Stimulated activated CD8-positive, alpha-beta memory T cell treated with anti-CD3 and anti-CD28 coated beads, Interleukin-12 subunit alpha, Interleukin-12 subunit beta, amount 100 ng/mL, for 1 hour (primary cell): Measurements from ENCODE around the gene LASP1.
"Not testable (repeated sequence)": the region's sequence is repeated elsewhere in the genome, so short reads cannot be mapped to it uniquely, and the experiment has no call there.

Experiments
- DNase-seq: peaks from one replicate; pipeline ENCODE4 v3.0.0-alpha.2; 2020; ENCODE audit warnings: low read depth

LASP1 gene

DNA sequence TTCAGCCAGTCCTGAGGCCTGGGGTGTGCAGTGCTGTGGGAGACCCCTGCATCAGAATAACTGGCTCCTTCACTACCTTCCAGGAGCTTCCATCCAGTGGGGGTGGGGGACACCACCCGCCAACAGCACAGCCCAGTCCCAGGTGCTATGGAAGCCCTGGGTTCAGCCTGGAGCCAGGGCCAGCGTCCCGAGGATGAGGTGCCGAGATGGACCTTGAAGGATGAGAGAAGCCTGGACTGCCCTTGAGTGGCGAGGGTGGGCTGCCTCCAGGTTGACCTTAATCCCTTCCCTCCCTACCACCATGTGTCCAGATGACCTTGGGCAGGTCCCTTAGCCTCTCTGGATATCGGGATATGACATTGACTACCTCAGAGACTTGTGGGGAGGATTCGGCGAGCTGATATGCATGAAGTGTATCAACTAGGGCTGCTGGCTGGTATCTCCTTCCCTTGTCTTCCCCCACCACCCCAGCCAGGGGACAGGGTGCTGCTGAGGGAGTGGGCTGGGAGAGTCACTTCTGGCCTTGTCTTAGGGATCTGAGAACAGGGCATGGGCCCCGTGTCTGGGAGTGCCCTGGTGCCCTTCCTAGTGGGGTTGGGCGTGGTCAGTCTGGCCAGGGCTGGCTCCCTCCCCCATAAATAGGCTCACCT, 41.3 kb downstream of the LASP1 start:
- no peak for DNase-seq

DNA sequence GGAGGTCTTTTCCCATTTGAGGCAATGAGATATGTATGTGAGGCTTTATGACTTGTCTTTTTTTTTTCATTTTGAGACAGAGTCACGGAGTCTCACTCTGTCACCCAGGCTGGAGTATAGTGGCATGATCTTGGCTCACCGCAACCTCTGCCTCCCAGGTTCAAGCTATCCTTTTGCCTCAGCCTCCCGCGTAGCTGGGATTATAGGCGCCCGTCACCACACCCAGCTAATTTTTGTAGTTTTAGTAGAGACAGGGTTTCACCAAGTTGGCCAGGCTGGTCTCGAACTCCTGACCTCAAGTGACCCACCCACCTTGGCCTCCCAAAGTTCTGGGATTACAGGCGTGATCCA, 41.8 kb downstream of the LASP1 start:
- DNase-seq: not testable (repeated sequence)

GRCh38 chr17:38912221-38912813, 42.5 kb downstream of the LASP1 start:
- DNase-seq: no peak

DNA sequence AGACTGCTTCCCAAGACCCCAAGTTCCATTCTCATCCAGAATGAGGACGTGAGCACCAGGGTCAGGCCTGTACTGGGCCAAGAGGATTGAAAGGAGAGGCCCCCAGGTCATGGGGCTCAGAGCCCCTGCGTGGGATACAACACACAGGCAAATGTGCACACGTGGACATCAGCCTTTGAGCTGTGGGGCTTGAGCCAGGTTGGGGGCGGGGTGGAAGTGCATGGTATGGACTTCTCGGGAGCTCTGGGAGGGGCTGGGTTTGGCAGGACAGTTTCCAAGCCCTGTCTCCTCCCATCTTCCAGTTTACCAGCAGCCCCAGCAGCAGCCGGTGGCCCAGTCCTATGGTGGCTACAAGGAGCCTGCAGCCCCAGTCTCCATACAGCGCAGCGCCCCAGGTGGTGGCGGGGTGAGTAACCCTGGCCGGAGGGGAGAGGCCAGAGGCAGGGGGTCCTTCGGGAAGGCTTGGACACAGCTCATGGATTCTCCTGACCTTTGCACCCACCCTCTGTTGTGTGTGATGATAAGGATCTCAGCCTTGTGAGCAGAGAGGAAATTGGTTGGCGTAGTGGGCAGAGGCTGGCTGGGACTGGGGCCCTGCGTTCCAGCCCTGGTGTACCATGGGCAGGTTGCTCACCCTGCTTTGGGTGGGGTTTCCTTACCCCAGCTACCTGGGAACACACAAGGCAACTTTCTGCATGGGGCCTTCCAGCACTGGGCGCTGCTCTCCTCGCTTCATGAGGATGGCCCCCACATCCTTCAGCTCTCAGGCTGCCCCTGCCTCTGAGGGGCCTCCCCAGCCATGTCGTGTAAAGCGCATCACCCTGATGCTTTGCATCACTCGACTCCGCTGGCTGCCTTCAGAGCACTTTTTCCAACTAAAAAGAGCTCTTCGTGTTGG, 45.1 kb downstream of the LASP1 start:
- no peak for DNase-seq

DNA sequence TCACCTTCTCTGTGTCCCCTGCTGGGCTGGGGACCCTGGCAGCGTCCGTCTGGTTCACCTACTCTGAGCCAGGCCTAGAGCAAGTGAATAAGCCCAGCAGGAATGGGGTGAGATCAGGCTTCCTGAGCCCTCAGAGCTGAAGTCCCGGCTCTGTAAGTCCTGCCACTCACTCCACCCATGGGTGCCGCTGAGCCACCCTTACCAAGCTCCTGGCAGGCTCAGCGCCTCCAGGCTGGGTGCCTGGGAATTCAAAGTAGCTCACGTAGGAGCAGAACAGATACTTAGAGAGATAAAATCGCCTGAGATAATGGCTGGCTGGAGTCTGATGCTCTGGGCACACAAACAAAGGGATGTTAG, 45.8 kb downstream of the LASP1 start:
- no peak for DNase-seq

GRCh38 chr17:38916771-38917170, 46.9 kb downstream of the LASP1 start:
- DNase-seq: no peak

DNA sequence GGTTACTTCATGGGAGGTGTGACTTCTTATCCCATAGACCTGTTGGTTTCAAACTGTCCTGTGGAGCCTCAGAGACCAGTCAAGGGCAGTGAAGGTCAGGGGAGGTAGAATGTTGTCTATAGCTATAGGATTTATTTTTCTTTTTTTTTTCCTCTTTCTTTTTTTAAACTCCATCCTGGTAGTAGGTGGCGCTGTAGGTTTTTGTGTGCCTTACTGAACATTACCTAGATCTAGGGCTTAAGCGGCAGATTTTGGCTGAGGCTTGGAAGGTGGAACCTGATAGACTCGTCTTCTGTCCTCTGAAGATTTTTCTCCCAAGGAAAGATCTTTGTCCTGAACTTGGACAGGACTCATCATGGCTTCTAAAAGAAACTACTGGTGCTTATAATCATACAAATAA, 47.4 kb downstream of the LASP1 start:
- no peak for DNase-seq

DNA sequence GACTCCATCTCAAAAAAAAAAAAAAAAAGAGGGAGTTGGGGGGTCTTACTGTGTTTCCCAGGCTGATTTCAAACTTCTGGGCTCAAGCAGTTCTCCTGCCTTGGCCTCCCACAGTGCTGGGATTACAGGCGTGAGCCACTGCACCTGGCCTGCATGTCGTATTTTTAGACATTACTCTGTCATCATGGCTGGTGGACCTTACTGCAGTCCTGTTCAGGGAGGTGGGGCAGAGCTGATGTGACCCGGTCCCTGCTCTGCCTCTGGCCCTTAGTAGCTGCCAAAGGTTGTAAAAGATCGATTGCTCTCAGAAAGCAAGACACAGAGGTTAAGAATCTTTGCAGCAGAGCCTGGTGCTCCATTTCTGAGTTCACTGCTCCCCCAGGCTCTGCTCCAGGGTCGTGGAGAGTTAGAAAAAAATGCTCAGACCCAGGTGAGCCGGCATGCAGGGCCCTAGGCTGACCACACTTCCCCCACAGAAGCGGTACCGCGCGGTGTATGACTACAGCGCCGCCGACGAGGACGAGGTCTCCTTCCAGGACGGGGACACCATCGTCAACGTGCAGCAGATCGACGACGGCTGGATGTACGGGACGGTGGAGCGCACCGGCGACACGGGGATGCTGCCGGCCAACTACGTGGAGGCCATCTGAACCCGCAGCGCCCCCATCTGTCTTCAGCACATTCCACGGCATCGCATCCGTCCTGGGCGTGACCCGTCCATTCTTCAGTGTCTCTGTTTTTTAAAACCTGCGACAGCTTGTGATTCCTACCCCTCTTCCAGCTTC, 48.5 kb downstream of the LASP1 start:
- no peak for DNase-seq

GRCh38 chr17:38918916-38919315, 49.1 kb downstream of the LASP1 start:
- DNase-seq: no peak

GRCh38 chr17:38919316-38920078, 49.6 kb downstream of the LASP1 start:
- DNase-seq: no peak

- no peak for DNase-seq
Observed at GRCh38 chr17:38920374-38921291, 50.8 kb downstream of the LASP1 start.

DNA sequence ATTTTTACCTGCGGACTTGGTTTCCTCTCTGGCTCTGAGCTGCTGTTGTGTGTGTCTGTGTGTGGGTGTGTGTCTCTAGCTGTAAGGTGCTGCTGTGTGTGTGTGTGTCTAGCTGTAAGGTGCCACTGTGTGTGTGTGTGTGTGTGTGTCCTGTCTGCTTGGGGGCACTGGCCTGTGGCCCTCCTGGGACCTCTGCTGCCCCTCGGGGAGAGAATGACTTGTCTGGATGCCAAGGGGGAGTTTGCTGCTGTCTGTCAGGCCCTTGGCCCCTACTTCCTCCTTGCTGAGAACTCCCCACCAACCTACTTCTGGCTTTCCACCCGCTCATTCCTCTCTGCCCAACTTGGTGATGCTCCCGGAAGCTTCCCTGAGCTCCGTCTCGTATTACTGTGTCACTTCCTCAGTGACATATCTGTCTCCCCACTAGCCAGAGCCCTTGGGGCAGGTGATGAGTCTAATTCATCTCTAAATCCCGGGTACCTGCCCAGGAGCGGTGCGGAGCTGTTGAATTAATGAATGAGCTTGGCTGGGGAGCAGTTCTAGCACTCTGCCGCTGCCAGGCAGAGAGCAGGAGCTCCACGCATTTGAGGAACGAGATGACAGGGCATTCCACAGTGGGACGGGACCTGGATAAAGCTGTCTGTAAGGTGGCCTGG, 52.0 kb downstream of the LASP1 start:
- no peak for DNase-seq

DNA sequence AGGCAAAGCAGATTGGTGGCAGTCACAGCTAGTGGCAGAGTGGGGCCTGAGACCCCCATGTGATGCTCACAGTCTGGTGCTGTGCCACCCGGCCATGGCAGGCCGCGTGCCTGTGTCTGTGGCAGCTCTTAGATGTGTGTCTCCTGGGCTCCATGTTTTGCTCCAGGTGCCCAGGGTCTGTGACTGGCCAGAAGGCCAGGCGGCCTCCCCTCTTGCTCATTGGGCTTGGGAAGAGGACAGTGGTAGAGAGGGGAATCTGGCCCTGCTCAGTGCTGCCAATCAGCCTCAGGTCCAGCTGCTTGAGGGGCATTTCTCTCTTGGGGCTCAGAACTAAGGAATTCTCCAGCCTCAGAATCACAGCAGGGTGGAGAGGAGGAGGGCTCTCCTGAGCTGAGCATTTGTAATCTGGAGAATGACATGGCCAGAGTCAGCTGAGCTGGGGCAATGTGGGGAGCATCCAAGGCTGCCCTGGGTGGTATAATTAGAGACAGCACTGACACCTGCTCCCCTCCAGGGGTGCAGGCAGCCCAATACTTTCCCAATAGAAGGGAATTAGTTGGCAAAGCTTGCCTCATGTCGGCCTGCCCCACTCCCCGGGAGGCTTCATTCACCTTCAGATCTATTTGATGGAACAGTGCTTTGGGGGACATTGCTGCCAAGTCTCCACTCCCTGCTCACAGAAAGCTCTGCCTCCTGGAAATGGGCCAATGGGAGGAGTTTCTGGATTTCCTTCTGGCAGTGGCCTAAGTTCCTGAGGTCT, 52.9 kb downstream of the LASP1 start:
- no peak for DNase-seq

GRCh38 chr17:38925263-38925995, 55.6 kb downstream of the LASP1 start, which contains the start of gene LASP1NB:
TSS of gene LASP1NB (plus strand) at chr17:38925614.
- DNase-seq: no peak

DNA sequence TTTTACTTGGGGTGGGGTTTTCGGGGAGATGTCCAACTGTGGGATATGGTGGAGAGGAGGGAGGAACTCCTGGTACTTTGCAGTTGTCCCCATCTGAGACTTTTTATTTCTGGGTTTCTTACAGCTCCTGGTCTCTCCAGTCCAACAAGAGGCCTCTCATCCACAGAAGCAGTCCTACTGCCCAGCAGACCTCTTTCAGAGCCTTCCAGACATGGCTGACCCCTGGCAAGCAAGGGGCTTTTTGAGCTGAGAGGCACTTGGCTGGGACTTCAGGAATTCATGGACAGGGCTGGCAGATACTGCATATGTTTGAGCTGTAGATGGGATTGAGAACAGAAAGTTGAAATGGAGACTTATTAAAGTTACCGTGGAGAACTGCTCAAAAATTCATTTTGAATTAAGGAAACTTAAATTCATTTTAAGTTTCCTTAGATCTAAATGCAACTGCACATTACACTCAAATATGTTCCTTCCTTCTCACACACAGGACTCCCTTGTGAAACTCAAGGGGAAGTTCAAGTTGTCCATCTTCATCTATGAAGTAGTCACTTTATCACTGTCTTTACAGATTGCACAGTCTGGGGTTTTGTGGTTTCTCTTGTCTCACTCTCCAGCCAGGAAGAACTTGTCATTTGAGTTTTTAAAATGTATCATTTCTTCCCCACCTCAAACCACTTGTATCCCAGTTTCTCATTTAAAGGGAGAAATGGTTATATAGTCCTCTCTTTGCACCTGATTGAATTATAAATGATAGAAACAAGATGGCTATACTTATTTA, 56.6 kb downstream of the LASP1 start:
- DNase-seq: no peak

GRCh38 chr17:38930782-38931181, 60.9 kb downstream of the LASP1 start:
- not testable (repeated sequence) for DNase-seq

- DNase-seq: not testable (repeated sequence)
Observed at GRCh38 chr17:38933962-38934361, 64.1 kb downstream of the LASP1 start.

GRCh38 chr17:38939987-38940386, 70.1 kb downstream of the LASP1 start:
- no peak for DNase-seq
